ENCODE measurements around the gene CNST. TPM values are rescaled to one million over a fixed set of nuclear protein-coding genes. Genes with fewer than 3 reads are reported as not detected.
"Not testable (repeated sequence)": the region's sequence is repeated elsewhere in the genome, so short reads cannot be mapped to it uniquely, and the experiment has no call there.

CNST gene
- total RNA-seq, 1 experiment from 2014 or later: 21.0 TPM

GRCh38 chr1:246708166-246708565, 141.9 kb downstream of the CNST start:
- ChIA-PET CTCF (no interaction called here), POLR2A (ENCODE audit: low non-redundant PET) (no interaction called here)
- no TSS peak for BruUV-seq (replicated peaks)
- TF ChIP-seq, protein P1, sequence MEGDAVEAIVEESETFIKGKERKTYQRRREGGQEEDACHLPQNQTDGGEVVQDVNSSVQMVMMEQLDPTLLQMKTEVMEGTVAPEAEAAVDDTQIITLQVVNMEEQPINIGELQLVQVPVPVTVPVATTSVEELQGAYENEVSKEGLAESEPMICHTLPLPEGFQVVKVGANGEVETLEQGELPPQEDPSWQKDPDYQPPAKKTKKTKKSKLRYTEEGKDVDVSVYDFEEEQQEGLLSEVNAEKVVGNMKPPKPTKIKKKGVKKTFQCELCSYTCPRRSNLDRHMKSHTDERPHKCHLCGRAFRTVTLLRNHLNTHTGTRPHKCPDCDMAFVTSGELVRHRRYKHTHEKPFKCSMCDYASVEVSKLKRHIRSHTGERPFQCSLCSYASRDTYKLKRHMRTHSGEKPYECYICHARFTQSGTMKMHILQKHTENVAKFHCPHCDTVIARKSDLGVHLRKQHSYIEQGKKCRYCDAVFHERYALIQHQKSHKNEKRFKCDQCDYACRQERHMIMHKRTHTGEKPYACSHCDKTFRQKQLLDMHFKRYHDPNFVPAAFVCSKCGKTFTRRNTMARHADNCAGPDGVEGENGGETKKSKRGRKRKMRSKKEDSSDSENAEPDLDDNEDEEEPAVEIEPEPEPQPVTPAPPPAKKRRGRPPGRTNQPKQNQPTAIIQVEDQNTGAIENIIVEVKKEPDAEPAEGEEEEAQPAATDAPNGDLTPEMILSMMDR (conservative IDR thresholded peaks at IDR 0.05; ENCODE audit: low read depth, low read length): no peak
- TF ChIP-seq EZH2 (IDR thresholded peaks at IDR 0.05; ENCODE audit: borderline replicate concordance, low read depth, low read length, poor library complexity, severe bottlenecking): no peak
- Histone ChIP-seq H3K4me1 (ENCODE audit: insufficient read depth, low read length, poor library complexity, severe bottlenecking) (no peaks in the 10 kb centered on the region), H3K4me3 (ENCODE audit: low read depth, low read length, poor library complexity, severe bottlenecking) (no peak overlapping the region), H3K27me3 (replicated peaks; ENCODE audit: insufficient read depth, low read depth, low read length, poor library complexity) (no peaks in the 10 kb centered on the region), H3K36me3 (ENCODE audit: insufficient read depth, low read length, poor library complexity, severe bottlenecking) (no peaks in the 10 kb centered on the region), H3K9me3 (ENCODE audit: low read depth, low read length, poor library complexity, severe bottlenecking) (no peaks in the 10 kb centered on the region), H3K27ac (ENCODE audit: low read depth, low read length, poor library complexity, severe bottlenecking) (no peak overlapping the region)
- intact Hi-C loops (cut with micrococcal nuclease; ENCODE audit: unreplicated experiment): no loop called here
- no peak for DNase-seq (ENCODE audit: low spot score)

DNA sequence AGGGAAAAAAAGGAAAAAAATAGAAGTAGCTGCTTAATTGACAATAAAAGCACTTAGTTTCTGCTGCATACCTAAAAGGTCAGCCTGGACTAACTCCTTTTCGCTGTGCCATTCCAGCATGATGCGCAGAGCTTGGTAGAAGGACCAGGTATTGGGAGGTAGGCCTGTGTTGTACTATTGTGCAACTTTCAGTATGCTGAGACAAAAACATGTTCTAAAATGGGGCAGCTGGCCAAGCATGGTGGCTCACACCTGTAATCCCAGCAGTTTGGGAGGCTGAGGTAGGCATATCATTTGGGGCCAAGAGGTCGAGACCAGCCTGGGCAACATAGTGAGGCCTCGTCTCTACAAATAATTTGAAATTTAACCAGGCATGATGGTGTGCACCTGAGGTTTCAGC, 142.9 kb downstream of the CNST start:
- Histone ChIP-seq H3K4me3 (ENCODE audit: low read depth, low read length, poor library complexity, severe bottlenecking) (no peak overlapping the region), H3K36me3 (ENCODE audit: insufficient read depth, low read length, poor library complexity, severe bottlenecking) (no peaks in the 10 kb centered on the region), H3K4me1 (ENCODE audit: insufficient read depth, low read length, poor library complexity, severe bottlenecking) (no peaks in the 10 kb centered on the region), H3K9me3 (ENCODE audit: low read depth, low read length, poor library complexity, severe bottlenecking) (no peaks in the 10 kb centered on the region), H3K27me3 (replicated peaks; ENCODE audit: insufficient read depth, low read depth, low read length, poor library complexity) (no peaks in the 10 kb centered on the region), H3K27ac (ENCODE audit: low read depth, low read length, poor library complexity, severe bottlenecking) (no peak overlapping the region)
- BruUV-seq (replicated peaks): no TSS peak
- intact Hi-C loops (cut with micrococcal nuclease; ENCODE audit: unreplicated experiment): no loop called here
- CTCF ChIA-PET: interaction anchor here (0.7 kb wide), 1 partner anchor 15 kb away, joined by 3 read pairs; no protein-coding TSS in a partner anchor
- POLR2A ChIA-PET (ENCODE audit: low non-redundant PET): no interaction called here
- DNase-seq (ENCODE audit: low spot score): no peak
- TF ChIP-seq, protein P1 (conservative IDR thresholded peaks at IDR 0.05; ENCODE audit: low read depth, low read length): no peak
- TF ChIP-seq EZH2 (IDR thresholded peaks at IDR 0.05; ENCODE audit: borderline replicate concordance, low read depth, low read length, poor library complexity, severe bottlenecking): no peak

DNA sequence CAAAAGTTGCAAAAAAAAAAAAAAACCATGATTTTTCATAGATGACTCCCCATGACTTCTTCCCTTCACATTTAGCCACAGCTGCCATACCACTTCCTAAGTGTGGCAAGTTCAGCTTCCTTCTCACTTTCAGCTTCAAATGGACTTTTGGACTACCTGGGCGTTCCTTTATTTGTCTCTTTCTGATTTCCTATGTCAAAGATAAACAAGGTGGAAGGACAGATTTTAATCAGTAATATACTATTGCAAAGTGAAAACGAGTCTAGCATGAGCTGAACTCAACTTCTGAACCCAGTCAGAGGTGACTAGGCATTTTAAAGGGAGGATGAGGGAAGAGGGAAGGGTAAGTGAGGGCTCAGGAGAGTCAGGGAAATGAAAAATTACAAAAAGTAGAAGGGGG, 143.6 kb downstream of the CNST start:
- POLR2A ChIA-PET (ENCODE audit: low non-redundant PET): no interaction called here
- Histone ChIP-seq H3K4me3 (ENCODE audit: low read depth, low read length, poor library complexity, severe bottlenecking) (no peak overlapping the region), H3K9me3 (ENCODE audit: low read depth, low read length, poor library complexity, severe bottlenecking) (no peaks in the 10 kb centered on the region), H3K27ac (ENCODE audit: low read depth, low read length, poor library complexity, severe bottlenecking) (no peak overlapping the region), H3K36me3 (ENCODE audit: insufficient read depth, low read length, poor library complexity, severe bottlenecking) (no peaks in the 10 kb centered on the region), H3K27me3 (replicated peaks; ENCODE audit: insufficient read depth, low read depth, low read length, poor library complexity) (no peaks in the 10 kb centered on the region), H3K4me1 (ENCODE audit: insufficient read depth, low read length, poor library complexity, severe bottlenecking) (no peaks in the 10 kb centered on the region)
- CTCF ChIA-PET: interaction anchor here (0.7 kb wide), 1 partner anchor 16 kb away, joined by 3 read pairs; no protein-coding TSS in a partner anchor
- TF ChIP-seq EZH2 (IDR thresholded peaks at IDR 0.05; ENCODE audit: borderline replicate concordance, low read depth, low read length, poor library complexity, severe bottlenecking): no peak
- intact Hi-C loops (cut with micrococcal nuclease; ENCODE audit: unreplicated experiment): no loop called here
- DNase-seq (ENCODE audit: low spot score): no peak
- BruUV-seq (replicated peaks): no TSS peak

DNA sequence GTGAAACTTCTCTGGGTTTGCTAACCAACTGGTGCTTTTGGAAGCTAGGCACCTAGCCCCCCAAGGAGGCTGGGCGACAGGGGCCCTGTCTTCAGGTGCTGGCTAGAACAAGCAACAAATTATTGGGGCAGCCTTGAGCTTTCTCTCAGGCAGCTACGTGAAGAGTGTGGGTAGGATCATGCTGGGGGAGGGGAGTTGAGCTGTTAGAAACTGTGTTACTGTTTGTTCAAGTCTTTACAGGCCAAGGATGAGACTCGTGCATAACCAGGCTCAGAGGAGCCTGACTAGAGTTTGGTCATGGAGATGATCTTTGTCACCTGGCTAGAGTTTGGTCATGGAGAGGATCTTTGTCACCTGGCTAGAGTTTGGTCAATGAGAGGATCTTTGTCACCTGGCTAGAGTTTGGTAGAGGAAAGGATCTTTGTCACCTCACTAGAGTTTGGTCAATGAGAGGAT, 145.3 kb downstream of the CNST start:
- no TSS peak for BruUV-seq (replicated peaks)
- no peak for DNase-seq (ENCODE audit: low spot score)
- Histone ChIP-seq H3K27me3 (replicated peaks; ENCODE audit: insufficient read depth, low read depth, low read length, poor library complexity) (no peaks in the 10 kb centered on the region), H3K4me1 (ENCODE audit: insufficient read depth, low read length, poor library complexity, severe bottlenecking) (no peaks in the 10 kb centered on the region), H3K9me3 (ENCODE audit: low read depth, low read length, poor library complexity, severe bottlenecking) (no peaks in the 10 kb centered on the region), H3K36me3 (ENCODE audit: insufficient read depth, low read length, poor library complexity, severe bottlenecking) (no peaks in the 10 kb centered on the region), H3K4me3 (ENCODE audit: low read depth, low read length, poor library complexity, severe bottlenecking) (no peak overlapping the region), H3K27ac (ENCODE audit: low read depth, low read length, poor library complexity, severe bottlenecking) (no peak overlapping the region)
- POLR2A ChIA-PET (ENCODE audit: low non-redundant PET): no interaction called here
- intact Hi-C loops (cut with micrococcal nuclease; ENCODE audit: unreplicated experiment): no loop called here
- CTCF ChIA-PET: no interaction called here
- TF ChIP-seq EZH2 (IDR thresholded peaks at IDR 0.05; ENCODE audit: borderline replicate concordance, low read depth, low read length, poor library complexity, severe bottlenecking): no peak
- TF ChIP-seq, protein P1 (conservative IDR thresholded peaks at IDR 0.05; ENCODE audit: low read depth, low read length): no peak

GRCh38 chr1:246712428-246712827, 146.2 kb downstream of the CNST start:
- CTCF ChIA-PET; POLR2A ChIA-PET (ENCODE audit: low non-redundant PET); intact Hi-C loops (cut with micrococcal nuclease; ENCODE audit: unreplicated experiment); BruUV-seq (replicated peaks); DNase-seq (ENCODE audit: low spot score); H3K36me3 ChIP-seq (ENCODE audit: insufficient read depth, low read length, poor library complexity, severe bottlenecking); H3K9me3 ChIP-seq (ENCODE audit: low read depth, low read length, poor library complexity, severe bottlenecking); H3K27me3 ChIP-seq (replicated peaks; ENCODE audit: insufficient read depth, low read depth, low read length, poor library complexity); H3K27ac ChIP-seq (ENCODE audit: low read depth, low read length, poor library complexity, severe bottlenecking); H3K4me3 ChIP-seq (ENCODE audit: low read depth, low read length, poor library complexity, severe bottlenecking); H3K4me1 ChIP-seq (ENCODE audit: insufficient read depth, low read length, poor library complexity, severe bottlenecking): not testable (repeated sequence)

Data from A673 (cell line).